Measurements from ENCODE around the gene SAXO2.
"Not testable (repeated sequence)": the region's sequence is repeated elsewhere in the genome, so short reads cannot be mapped to it uniquely, and the experiment has no call there.

- not testable (repeated sequence) for TF ChIP-seq ZNF274 (IDR thresholded peaks at IDR 0.05; ENCODE audit: low read depth, low read length); YY1 (IDR thresholded peaks at IDR 0.05; ENCODE audit: insufficient read depth, insufficient read length); SUZ12 (IDR thresholded peaks at IDR 0.05; ENCODE audit: extremely low read depth, insufficient read depth, insufficient read length)
Observed at GRCh38 chr15:82313951-82314768, 51.5 kb downstream of the SAXO2 start.
